ENCODE data around the gene ARHGEF18. TPM values are rescaled to one million over a fixed set of nuclear protein-coding genes. Genes with fewer than 3 reads are reported as not detected.

The ARHGEF18 gene
- total and polyA plus RNA-seq, 2 donors (not counting 3 experiments of a cell fraction or from before 2014, with no cell fraction given), result 12.1 to 30.7 TPM

DNA sequence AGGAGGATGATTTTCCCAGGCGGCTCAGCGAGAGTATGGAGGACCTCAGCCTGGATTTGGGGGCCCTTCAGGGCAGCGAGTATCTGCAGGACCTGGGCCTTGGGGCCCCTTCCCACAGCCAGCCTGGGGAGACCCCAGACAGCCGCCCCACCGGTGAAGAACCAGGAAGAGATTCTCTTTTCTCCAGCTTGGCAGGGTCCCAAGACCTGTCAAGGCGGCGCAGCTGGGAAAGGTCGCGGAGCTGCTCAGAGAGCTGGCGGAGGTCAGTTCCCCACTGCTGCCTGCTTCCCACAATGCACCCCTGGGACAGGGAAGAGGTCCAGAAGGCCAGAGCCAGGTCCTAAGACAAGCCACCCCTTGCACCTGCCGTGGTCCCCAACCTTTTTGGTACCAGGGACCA lies 24.1 kb downstream of the ARHGEF18 start:
- no TSS peak for BruUV-seq (replicated peaks)
- Histone ChIP-seq H3K9ac (replicated peaks; ENCODE audit: extremely low read depth, insufficient read depth, low read length) (no peak overlapping the region), H3K9me3 (replicated peaks; ENCODE audit: control insufficient read depth, insufficient read depth, low read length) (no peaks in the 10 kb centered on the region), H3K36me3 (ENCODE audit: control insufficient read depth in 2 of 2, extremely low read depth in 1 of 2, insufficient read depth in 2 of 2, low read length in 2 of 2) (no peaks in the 10 kb centered on the region), H3K27ac (ENCODE audit: insufficient read depth, low read depth, low read length) (no peak overlapping the region), H3K4me1 (ENCODE audit: control insufficient read depth, extremely low read depth, insufficient read depth, low read length) (no peaks in the 10 kb centered on the region), H3K4me3 (replicated peaks in 1 of 3; ENCODE audit: insufficient read depth in 1 of 3, low read depth in 1 of 3, low read length in 3 of 3) (no peak overlapping the region), H3K4me2 (ENCODE audit: insufficient read depth, low read length) (no peak overlapping the region), H3K27me3 (ENCODE audit: control insufficient read depth in 2 of 2, insufficient read depth in 2 of 2, low read length in 2 of 2) (no peaks in the 10 kb centered on the region), H3K9me1 (replicated peaks; ENCODE audit: control insufficient read depth, extremely low read depth, insufficient read depth, low read length) (no peaks in the 10 kb centered on the region), H2AFZ (ENCODE audit: low read depth, low read length) (no peak overlapping the region), H4K20me1 (replicated peaks; ENCODE audit: control insufficient read depth, extremely low read depth, insufficient read depth, low read length) (no peaks in the 10 kb centered on the region), H3K79me2 (ENCODE audit: control insufficient read depth, insufficient read depth, low read length) (no peaks in the 10 kb centered on the region)
- dilution Hi-C loops (cut with MboI; ENCODE audit: extremely low pct_ligation_motif_present, low sequenced_read_pairs) (no loop called here), intact Hi-C loops (cut with micrococcal nuclease) (no loop called here)
- DNase-seq (ENCODE audit: low read depth, low spot score), result no peak
- no peak for FAIRE-seq
- TF ChIP-seq, protein P1, sequence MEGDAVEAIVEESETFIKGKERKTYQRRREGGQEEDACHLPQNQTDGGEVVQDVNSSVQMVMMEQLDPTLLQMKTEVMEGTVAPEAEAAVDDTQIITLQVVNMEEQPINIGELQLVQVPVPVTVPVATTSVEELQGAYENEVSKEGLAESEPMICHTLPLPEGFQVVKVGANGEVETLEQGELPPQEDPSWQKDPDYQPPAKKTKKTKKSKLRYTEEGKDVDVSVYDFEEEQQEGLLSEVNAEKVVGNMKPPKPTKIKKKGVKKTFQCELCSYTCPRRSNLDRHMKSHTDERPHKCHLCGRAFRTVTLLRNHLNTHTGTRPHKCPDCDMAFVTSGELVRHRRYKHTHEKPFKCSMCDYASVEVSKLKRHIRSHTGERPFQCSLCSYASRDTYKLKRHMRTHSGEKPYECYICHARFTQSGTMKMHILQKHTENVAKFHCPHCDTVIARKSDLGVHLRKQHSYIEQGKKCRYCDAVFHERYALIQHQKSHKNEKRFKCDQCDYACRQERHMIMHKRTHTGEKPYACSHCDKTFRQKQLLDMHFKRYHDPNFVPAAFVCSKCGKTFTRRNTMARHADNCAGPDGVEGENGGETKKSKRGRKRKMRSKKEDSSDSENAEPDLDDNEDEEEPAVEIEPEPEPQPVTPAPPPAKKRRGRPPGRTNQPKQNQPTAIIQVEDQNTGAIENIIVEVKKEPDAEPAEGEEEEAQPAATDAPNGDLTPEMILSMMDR (IDR thresholded peaks at IDR 0.05; ENCODE audit: extremely low read depth in 1 of 2, insufficient read depth in 1 of 2, low read depth in 1 of 2, low read length in 2 of 2), result no peak
- no peak for TF ChIP-seq EZH2 (IDR thresholded peaks at IDR 0.05; ENCODE audit: borderline replicate concordance, low read depth, low read length, severe bottlenecking)
- no peak for TF ChIP-seq MYC (IDR thresholded peaks at IDR 0.05; ENCODE audit: low read depth, low read length)
- no peak for TF ChIP-seq JUN (IDR thresholded peaks at IDR 0.05; ENCODE audit: borderline replicate concordance, insufficient read depth, insufficient read length, low read depth)
- TF ChIP-seq, protein P2, sequence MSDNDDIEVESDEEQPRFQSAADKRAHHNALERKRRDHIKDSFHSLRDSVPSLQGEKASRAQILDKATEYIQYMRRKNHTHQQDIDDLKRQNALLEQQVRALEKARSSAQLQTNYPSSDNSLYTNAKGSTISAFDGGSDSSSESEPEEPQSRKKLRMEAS (IDR thresholded peaks at IDR 0.05; ENCODE audit: insufficient read depth, insufficient read length), result no peak
- TF ChIP-seq POLR2AphosphoS5 (IDR thresholded peaks at IDR 0.05; ENCODE audit: insufficient read depth, low read depth, low read length), result no peak
- no peak for TF ChIP-seq GATA2 (IDR thresholded peaks at IDR 0.05; ENCODE audit: insufficient read depth, insufficient read length, low read depth, low read length)
- TF ChIP-seq FOS (IDR thresholded peaks at IDR 0.05; ENCODE audit: borderline replicate concordance, insufficient read depth, low read length), result no peak
- CTCF ChIA-PET, result interaction anchor here (0.7 kb wide), 1 partner anchor 308 kb away, joined by 3 read pairs; the partner anchor contains the start of gene TRAPPC5
- POLR2A ChIA-PET, result no interaction called here
